Measurements from ENCODE around the gene JDP2. TPM values are rescaled to one million over a fixed set of nuclear protein-coding genes. Genes with fewer than 3 reads are reported as not detected.

The JDP2 gene
- total RNA-seq, 1 experiment from 2014 or later, result 22.8 TPM

GRCh38 chr14:75493592-75494087 is 65.8 kb downstream of the JDP2 start:
- Histone ChIP-seq H2BK12ac (ENCODE audit: insufficient read length, low read depth, low read length) (no peak overlapping the region), H2BK120ac (ENCODE audit: low read depth, low read length, poor library complexity, severe bottlenecking) (no peak overlapping the region), H4K91ac (ENCODE audit: insufficient read length, low read depth, low read length) (no peak overlapping the region), H3K9ac (ENCODE audit: extremely low read depth, insufficient read length, low read length) (no peak overlapping the region), H2AFZ (ENCODE audit: low read length) (no peak overlapping the region), H3K4ac (ENCODE audit: low read depth, low read length) (no peak overlapping the region), H3K4me1 (ENCODE audit: insufficient read depth, low read length) (no peaks in the 10 kb centered on the region), H2BK20ac (ENCODE audit: low read depth, low read length, poor library complexity, severe bottlenecking) (no peak overlapping the region), H4K20me1 (ENCODE audit: control insufficient read depth, insufficient read depth, insufficient read length) (no peaks in the 10 kb centered on the region), H2AK5ac (ENCODE audit: insufficient read length, low read length) (no peak overlapping the region), H3K4me2 (ENCODE audit: insufficient read depth, insufficient read length, low read length) (no peak overlapping the region), H3K27ac (ENCODE audit: insufficient read length, low read depth, low read length) (no peak overlapping the region), H3K27me3 (ENCODE audit: insufficient read depth, low read length) (no peaks in the 10 kb centered on the region), H3K14ac (ENCODE audit: insufficient read depth, low read length) (no peak overlapping the region), H3K79me1 (ENCODE audit: insufficient read depth, low read depth, low read length, poor library complexity, severe bottlenecking) (no peaks in the 10 kb centered on the region), H2BK5ac (ENCODE audit: insufficient read length, low read length) (no peak overlapping the region), H3K18ac (ENCODE audit: insufficient read length, low read depth, low read length) (no peak overlapping the region), H4K8ac (replicated peaks; ENCODE audit: insufficient read length, low read depth, low read length) (no peak overlapping the region), H4K5ac (ENCODE audit: insufficient read length, low read depth, low read length) (no peak overlapping the region), H3K9me3 (ENCODE audit: control insufficient read depth, low read depth, low read length) (no peaks in the 10 kb centered on the region), H3K56ac (ENCODE audit: insufficient read length, low read depth, low read length) (no peak overlapping the region), H2BK15ac (ENCODE audit: low read depth, low read length) (no peak overlapping the region), H3K79me2 (ENCODE audit: insufficient read depth, low read length) (no peaks in the 10 kb centered on the region), H3T11ph (ENCODE audit: low read length) (no peak overlapping the region), H3K23me2 (ENCODE audit: insufficient read length, low read depth, low read length, poor library complexity, severe bottlenecking) (no peaks in the 10 kb centered on the region), H3K23ac (ENCODE audit: insufficient read length, low read depth, low read length) (no peak overlapping the region)
- H3K9me3 Mint-ChIP-seq, result no peaks in the 10 kb centered on the region
- no peak for TF ChIP-seq CTCF (conservative IDR thresholded peaks at IDR 0.05)
- peak overlapping the region in 1 of 3 experiments; percentile 16; a peak in 1 of 7 replicates for H3K27ac Mint-ChIP-seq
- no peaks in the 10 kb centered on the region; the same call in none of the 2 replicates for H3K27me3 Mint-ChIP-seq (ENCODE audit: low read depth)
- H3K4me3 Mint-ChIP-seq, result no peak overlapping the region
- WGBS (ENCODE audit: extremely low coverage, insufficient read length, low lambda C conversion rate), result no CpG with 5 or more reads among the region's 8 CpGs
- H3K4me1 Mint-ChIP-seq, result peaks cover under 1 to 1% of the 10 kb centered on the region in 2 experiments; a peak in 2 of 4 replicates
- no peak for DNase-seq
- H3K36me3 Mint-ChIP-seq (ENCODE audit: insufficient read depth in 1 of 3, low read depth in 3 of 3), result no peaks in the 10 kb centered on the region
